Kidney glomerular epithelial cell (primary cell): ENCODE data around the gene EVA1B.
A peak's percentile ranks its signal among the peaks of the same experiment; 100 is the strongest.

Experiments used
- DNase-seq: peaks from one replicate; lab custom pipeline; 2025; lab: John Stamatoyannopoulos, UW

Gene EVA1B

GRCh38 chr1:36320291-36320761 is 3.1 kb downstream of the EVA1B start:
- no peak for DNase-seq

GRCh38 chr1:36309397-36309796 is 14.0 kb downstream of the EVA1B start:
- no peak for DNase-seq

GRCh38 chr1:36307601-36308330 is 15.7 kb downstream of the EVA1B start:
- DNase-seq = no peak

- DNase-seq = peak; percentile 93
These were observed 16.5 kb downstream of the EVA1B start for GRCh38 chr1:36306902-36307456.

- DNase-seq = no peak
These were observed 17.1 kb downstream of the EVA1B start, which contains the start of gene SH3D21 for GRCh38 chr1:36306210-36306901. TSS of gene SH3D21 (plus strand) at chr1:36306368. CDS start at chr1:36306421, 53 bp downstream.

GRCh38 chr1:36305915-36306209 is 17.6 kb downstream of the EVA1B start:
- DNase-seq = no peak

- DNase-seq = no peak
These were observed 18.2 kb downstream of the EVA1B start for GRCh38 chr1:36304970-36305914.

GRCh38 chr1:36304521-36304920 is 18.9 kb downstream of the EVA1B start:
- no peak for DNase-seq

- DNase-seq = no peak
These were observed 19.6 kb downstream of the EVA1B start for GRCh38 chr1:36303650-36304360.

- DNase-seq = peak; percentile 21
These were observed 20.2 kb downstream of the EVA1B start for GRCh38 chr1:36303244-36303643.

GRCh38 chr1:36301220-36301619 is 22.2 kb downstream of the EVA1B start:
- DNase-seq = no peak

GRCh38 chr1:36300526-36300925 is 22.9 kb downstream of the EVA1B start:
- DNase-seq = peak; percentile 63

GRCh38 chr1:36298640-36299039 is 24.8 kb downstream of the EVA1B start:
- DNase-seq = no peak

GRCh38 chr1:36297062-36297461 is 26.4 kb downstream of the EVA1B start:
- DNase-seq = no peak

GRCh38 chr1:36295390-36295789 is 28.1 kb downstream of the EVA1B start:
- DNase-seq = no peak

GRCh38 chr1:36287595-36287994 is 35.9 kb downstream of the EVA1B start:
- DNase-seq = no peak

GRCh38 chr1:36286802-36287201 is 36.6 kb downstream of the EVA1B start:
- no peak for DNase-seq

- DNase-seq = peak; percentile 75
These were observed 37.9 kb downstream of the EVA1B start for GRCh38 chr1:36285443-36286101.

GRCh38 chr1:36284517-36284916 is 38.9 kb downstream of the EVA1B start:
- DNase-seq = no peak

GRCh38 chr1:36284061-36284460 is 39.4 kb downstream of the EVA1B start:
- DNase-seq = no peak

GRCh38 chr1:36279789-36280296 is 43.6 kb downstream of the EVA1B start:
- DNase-seq = no peak
